Keratinocyte (primary cell): ENCODE results near the gene GAD2.

Experiments used
- CTCF ChIP-seq, 3 experiments: IDR thresholded peaks in 1 of 3; conservative IDR thresholded peaks in 1 of 3; optimal IDR thresholded peaks in 1 of 3; 2 replicates in 2 of 3; 3 replicates in 1 of 3; pipeline versions ENCODE3 to v1.5.1; 2011; ENCODE audit warnings: low read length in 3 of 3, mild to moderate bottlenecking in 3 of 3, moderate library complexity in 2 of 3, control low read depth in 1 of 3, inconsistent platforms in 1 of 3; ENCODE audit not compliant: insufficient read depth in 2 of 3; ENCODE audit errors: extremely low read depth in 1 of 3
- EZH2 ChIP-seq: IDR thresholded peaks from one replicate; pipeline ENCODE4 v1.6.1; 2012; ENCODE audit warnings: inconsistent platforms, mild to moderate bottlenecking, low read length, moderate library complexity

- TF ChIP-seq EZH2 (peak; percentile 43), CTCF (optimal IDR thresholded peaks at IDR 0.05 in 1 of 3, IDR thresholded peaks at IDR 0.05 in 1 of 3, conservative IDR thresholded peaks at IDR 0.05 in 1 of 3; ENCODE audit: extremely low read depth in 1 of 3, insufficient read depth in 2 of 3, low read length in 3 of 3) (no peak)
Measured at GRCh38 chr10:26217396-26218086, 967 bp downstream of the GAD2 start.
